K562 (cell line): ENCODE data around the gene TPR. TPM values are rescaled to one million over a fixed set of nuclear protein-coding genes. Genes with fewer than 3 reads are reported as not detected.

Experiments used
- polyA plus RNA-seq, 8 experiments: library from polyadenylated mRNA; depleted of rRNA in 4 of 8; stranded (reverse) in 5 of 8; unstranded in 3 of 8; fragments of >200 nt; fragmentation: Nextera tagmentation in 2 of 8; fragmentation: Illumina TruSeq in 1 of 8; extraction: Ambion mirVana in 2 of 8; extraction: Trizol in 1 of 8; gene quantifications; 2 replicates each; pipeline versions ENCODE4 v1.2.1 to v1.2.3, GENCODE V29; 2011 to 2014; ENCODE audit warnings: inconsistent platforms in 1 of 8, missing spikeins in 1 of 8
- total RNA-seq, 7 experiments: library from RNA; depleted of rRNA in 6 of 7; stranded (reverse); fragments of >200 nt in 6 of 7; fragmentation: Illumina TruSeq in 2 of 7; extraction: Trizol in 2 of 7; gene quantifications; 2 replicates each; pipeline versions ENCODE4 v1.2.1 to v1.2.3, GENCODE V29; 2011 to 2021; ENCODE audit warnings: low replicate concordance in 1 of 7

Gene TPR
- total and polyA plus RNA-seq, 9 of the 15 experiments (the other 6 are each of a cell fraction or from before 2014, with no cell fraction given) = 48.5 to 167 (median 138) TPM

Other genes with a start within 250 kb of the TPR start
- not detected in 2 replicates for gene PRG4, start 79.0 kb downstream of the TPR start, total RNA-seq (2014; rRNA removed)
- not detected in 2 replicates for gene PRG4, start 79.0 kb downstream of the TPR start, total RNA-seq (2014; rRNA removed; fragmentation: Illumina TruSeq; extraction: Trizol)
- not detected in 2 replicates for gene PRG4, start 79.0 kb downstream of the TPR start, total RNA-seq (2015; rRNA removed; fragmentation: Illumina TruSeq; extraction: Trizol)
- 0.07 TPM in 2 replicates for gene PRG4, start 79.0 kb downstream of the TPR start, total RNA-seq (2021)
- gene PRG4, start 79.0 kb downstream of the TPR start, polyA plus RNA-seq (2011; rRNA removed) = 0.13 and 0.18 TPM in 2 replicates
- gene PRG4, start 79.0 kb downstream of the TPR start, polyA plus RNA-seq (2014; fragmentation: Illumina TruSeq; extraction: Trizol) = not detected in 2 replicates
- gene PRG4, start 79.0 kb downstream of the TPR start, polyA plus RNA-seq (2014; fragmentation: Nextera tagmentation; extraction: Ambion mirVana) = under 1 TPM; 0.04 to 0.06 TPM
- 0.08 TPM in 1 of 2 replicates, not detected in the other for gene PRG4, start 79.0 kb downstream of the TPR start, polyA plus RNA-seq (2014; rRNA removed)
- 21.3 and 23.1 TPM in 2 replicates for gene ODR4, start 585 bp upstream of the TPR start, total RNA-seq (2014; rRNA removed)
- gene ODR4, start 585 bp upstream of the TPR start, total RNA-seq (2014; rRNA removed; fragmentation: Illumina TruSeq; extraction: Trizol) = 49.8 and 53.0 TPM in 2 replicates
- gene ODR4, start 585 bp upstream of the TPR start, total RNA-seq (2015; rRNA removed; fragmentation: Illumina TruSeq; extraction: Trizol) = 40.6 and 44.1 TPM in 2 replicates
- gene ODR4, start 585 bp upstream of the TPR start, total RNA-seq (2021) = 26.2 and 29.4 TPM in 2 replicates
- 43.1 and 52.0 TPM in 2 replicates for gene ODR4, start 585 bp upstream of the TPR start, polyA plus RNA-seq (2011; rRNA removed)
- gene ODR4, start 585 bp upstream of the TPR start, polyA plus RNA-seq (2014; fragmentation: Illumina TruSeq; extraction: Trizol) = 30.1 and 37.2 TPM in 2 replicates
- gene ODR4, start 585 bp upstream of the TPR start, polyA plus RNA-seq (2014; fragmentation: Nextera tagmentation; extraction: Ambion mirVana) = 10 to 100 TPM; 52.6 to 63.9 TPM
- 33.1 and 35.7 TPM in 2 replicates for gene ODR4, start 585 bp upstream of the TPR start, polyA plus RNA-seq (2014; rRNA removed)
- gene PDC, start 85.9 kb upstream of the TPR start, total RNA-seq (2014; rRNA removed) = not detected in 2 replicates
- not detected in 2 replicates for gene PDC, start 85.9 kb upstream of the TPR start, total RNA-seq (2014; rRNA removed; fragmentation: Illumina TruSeq; extraction: Trizol)
- not detected in 2 replicates for gene PDC, start 85.9 kb upstream of the TPR start, total RNA-seq (2015; rRNA removed; fragmentation: Illumina TruSeq; extraction: Trizol)
- not detected in 2 replicates for gene PDC, start 85.9 kb upstream of the TPR start, total RNA-seq (2021)
- not detected in 2 replicates for gene PDC, start 85.9 kb upstream of the TPR start, polyA plus RNA-seq (2011; rRNA removed)
- not detected in 2 replicates for gene PDC, start 85.9 kb upstream of the TPR start, polyA plus RNA-seq (2014; fragmentation: Illumina TruSeq; extraction: Trizol)
- not detected for gene PDC, start 85.9 kb upstream of the TPR start, polyA plus RNA-seq (2014; fragmentation: Nextera tagmentation; extraction: Ambion mirVana)
- not detected in 2 replicates for gene PDC, start 85.9 kb upstream of the TPR start, polyA plus RNA-seq (2014; rRNA removed)